ENCODE results near the gene RXRA. TPM values are rescaled to one million over a fixed set of nuclear protein-coding genes. Genes with fewer than 3 reads are reported as not detected.

The RXRA gene
- total and polyA plus RNA-seq, 2 donors (not counting 1 experiment from before 2014, with no cell fraction given), result 2.6 to 6.8 TPM

GRCh38 chr9:134364391-134365114 lies 38.3 kb downstream of the RXRA start:
- intact Hi-C loops (cut with micrococcal nuclease), result no loop called here

More at GRCh38 chr9:134364391-134365114, 38.3 kb downstream of the RXRA start:
- no peak overlapping the region for H3K9ac ChIP-seq (ENCODE audit: low read length)
- no peak for TF ChIP-seq CTCF (IDR thresholded peaks at IDR 0.05)
- no peak for TF ChIP-seq EZH2 (IDR thresholded peaks at IDR 0.05; ENCODE audit: borderline replicate concordance, insufficient read depth, low read depth, low read length, poor library complexity, severe bottlenecking)
- no peaks in the 10 kb centered on the region for H3K36me3 ChIP-seq (replicated peaks in 1 of 2; ENCODE audit: control extremely low read depth in 1 of 2, control insufficient read depth in 1 of 2, extremely low read depth in 1 of 2, insufficient read depth in 2 of 2, low read length in 1 of 2)
- no peak overlapping the region for H3K27ac ChIP-seq (ENCODE audit: low read length in 2 of 2)
- peaks cover 13% of the 10 kb centered on the region for H3K79me2 ChIP-seq (ENCODE audit: control insufficient read depth, insufficient read depth, low read length)
- no peak overlapping the region for H3K4me3 ChIP-seq (ENCODE audit: control extremely low read depth in 1 of 5, extremely low read depth in 1 of 5, insufficient read depth in 1 of 5, low read depth in 2 of 5, low read length in 4 of 5)
- H3K27ac Mint-ChIP-seq, result no peak overlapping the region
- H3K4me1 Mint-ChIP-seq, result peaks cover 2% of the 10 kb centered on the region
- no peaks in the 10 kb centered on the region for H3K27me3 Mint-ChIP-seq
- H3K4me1 ChIP-seq (ENCODE audit: control insufficient read depth in 2 of 2, insufficient read depth in 2 of 2, low read length in 2 of 2), result peaks cover 4 to 6% of the 10 kb centered on the region in 2 donors
- H3K27me3 ChIP-seq (replicated peaks in 1 of 4; ENCODE audit: control extremely low read depth in 1 of 4, control insufficient read depth in 3 of 4, insufficient read depth in 4 of 4, low read length in 3 of 4), result no peaks in the 10 kb centered on the region
- H3K9me3 ChIP-seq (ENCODE audit: control extremely low read depth in 1 of 3, control insufficient read depth in 2 of 3, insufficient read depth in 1 of 3, low read length in 2 of 3), result no peaks in the 10 kb centered on the region
- H3K4me2 ChIP-seq (replicated peaks; ENCODE audit: low read depth, low read length, poor library complexity, severe bottlenecking), result no peak overlapping the region
- no peak overlapping the region for H2AFZ ChIP-seq (ENCODE audit: insufficient read depth, low read depth, low read length, poor library complexity, severe bottlenecking)
- WGBS (ENCODE audit: insufficient coverage), result 89% methylated on average over 11 of the region's 13 CpGs
- DNase-seq, result no peak
- no peaks in the 10 kb centered on the region for H4K20me1 ChIP-seq (ENCODE audit: control insufficient read depth, insufficient read depth, low read length, poor library complexity, severe bottlenecking)
- ATAC-seq (ENCODE audit: low read depth), result no peak
- H3K4me3 Mint-ChIP-seq, result no peak overlapping the region
- POLR2A ChIA-PET, result no interaction called here
- CTCF ChIA-PET, result interaction anchor here (1.0 kb wide), 1 partner anchor 79 kb away, joined by 3 read pairs; no protein-coding TSS in a partner anchor
- no peaks in the 10 kb centered on the region for H3K9me3 Mint-ChIP-seq (ENCODE audit: insufficient read depth)
